GM12873 (cell line): ENCODE data around the gene SKOR2.

Experiments
- CTCF ChIP-seq: IDR thresholded peaks from 2 replicates; pipeline ENCODE4 v1.5.1; 2012; ENCODE audit warnings: low read depth, mild to moderate bottlenecking, moderate library complexity, low read length, control low read depth; ENCODE audit not compliant: insufficient read depth; ENCODE audit errors: missing control alignments

SKOR2 gene

GRCh38 chr18:47166294-47166693, 85.2 kb downstream of the SKOR2 start:
- no peak for TF ChIP-seq CTCF

- no peak for TF ChIP-seq CTCF
Measured at GRCh38 chr18:47163241-47163640, 88.2 kb downstream of the SKOR2 start.

- TF ChIP-seq CTCF = no peak
Measured at GRCh38 chr18:47160256-47160655, 91.2 kb downstream of the SKOR2 start.
